Activated CD8-positive, alpha-beta memory T cell treated with anti-CD3 and anti-CD28 coated beads for 4 hours (primary cell): ENCODE data around the gene ARL2.
"Not testable (repeated sequence)": the region's sequence is repeated elsewhere in the genome, so short reads cannot be mapped to it uniquely, and the experiment has no call there.

Source experiments
- DNase-seq, 2 donors: peaks; one replicate each; pipeline ENCODE4 v3.0.0-alpha.2; 2020; ENCODE audit warnings: low read depth in 2 of 2

ARL2 gene

DNA sequence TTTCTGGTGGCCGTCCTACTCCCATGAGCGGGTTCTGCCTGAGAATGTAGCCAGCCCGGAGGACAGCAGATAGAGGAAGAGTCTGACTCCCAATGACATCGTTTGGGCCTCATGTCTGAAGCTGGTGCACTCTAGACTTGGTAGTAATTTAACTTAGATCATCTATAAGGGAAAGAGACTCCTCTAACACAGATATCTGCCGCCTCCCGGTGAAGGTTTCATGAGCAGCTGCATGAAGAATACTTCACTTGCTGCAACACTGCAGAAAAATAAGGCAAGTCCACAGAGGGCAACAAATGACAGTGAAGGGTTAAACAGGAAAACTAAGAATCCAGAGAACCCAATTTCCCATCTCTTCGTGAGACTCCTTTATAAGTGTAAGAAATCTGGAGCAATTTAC, 5.9 kb upstream of the ARL2 start:
- no peak for DNase-seq

GRCh38 chr11:65008873-65009272, 5.1 kb upstream of the ARL2 start:
- DNase-seq, result no peak

DNA sequence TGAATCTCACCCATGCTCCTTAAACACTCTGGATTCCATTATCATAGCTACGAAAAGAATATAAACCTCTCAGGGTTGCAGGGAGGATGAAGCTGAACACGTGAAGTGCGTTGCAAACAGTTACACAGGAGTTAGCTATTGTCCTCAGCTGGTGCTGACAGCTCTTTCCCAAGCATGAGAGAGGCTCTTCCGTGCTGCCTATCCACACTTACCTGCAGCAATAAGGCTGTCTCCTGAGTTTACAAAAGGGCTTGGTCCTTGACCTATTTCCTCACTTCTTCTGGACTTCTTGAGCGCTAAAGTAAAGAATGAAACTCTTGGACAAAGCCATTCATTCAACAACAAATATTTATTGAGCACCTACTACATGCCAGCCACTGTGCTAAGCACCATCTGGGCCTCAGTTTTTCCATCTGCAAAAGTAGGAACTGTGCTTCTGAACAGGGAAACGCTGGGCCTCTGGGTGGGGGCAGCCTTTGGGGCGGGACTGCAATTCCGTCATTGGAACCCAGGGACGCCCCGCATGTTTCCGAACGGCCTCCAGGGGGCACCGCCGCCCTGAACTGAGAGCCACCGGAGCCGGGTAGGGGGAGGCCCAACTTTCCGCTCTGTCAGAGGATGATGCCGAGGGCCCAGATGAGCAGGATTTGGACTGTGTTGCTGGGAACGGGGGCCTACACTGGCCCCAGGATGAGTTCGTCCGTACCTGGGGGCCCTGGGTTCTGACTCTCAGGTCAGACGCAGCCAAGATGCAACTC, 651 bp upstream of the ARL2 start:
- DNase-seq, result peak; percentile 81 to 84

DNA sequence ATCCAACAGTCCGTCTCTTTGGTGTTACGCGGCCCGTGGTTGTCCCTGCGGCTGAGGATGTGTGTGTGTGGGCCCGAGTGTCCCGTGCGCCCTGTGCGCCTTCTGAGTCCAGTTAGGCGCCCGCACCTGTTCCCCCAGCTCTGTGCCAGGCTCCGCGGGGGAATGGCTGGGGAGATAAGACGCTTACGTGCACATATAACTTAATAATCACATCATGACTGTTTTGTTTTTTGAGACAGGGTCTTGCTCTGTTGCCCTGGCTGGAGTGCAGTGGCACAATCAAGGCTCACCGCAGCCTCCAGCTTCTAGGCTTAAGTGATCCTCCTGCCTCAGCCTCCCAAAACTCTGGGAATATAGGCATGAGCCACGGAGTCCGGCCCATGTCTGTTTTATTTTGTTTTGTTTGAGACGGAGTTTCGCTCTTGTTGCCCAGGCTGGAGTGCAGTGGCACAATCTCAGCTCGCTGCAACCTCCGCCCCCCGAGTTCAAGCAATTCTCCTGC, 817 bp downstream of the ARL2 start:
- no peak for DNase-seq

DNA sequence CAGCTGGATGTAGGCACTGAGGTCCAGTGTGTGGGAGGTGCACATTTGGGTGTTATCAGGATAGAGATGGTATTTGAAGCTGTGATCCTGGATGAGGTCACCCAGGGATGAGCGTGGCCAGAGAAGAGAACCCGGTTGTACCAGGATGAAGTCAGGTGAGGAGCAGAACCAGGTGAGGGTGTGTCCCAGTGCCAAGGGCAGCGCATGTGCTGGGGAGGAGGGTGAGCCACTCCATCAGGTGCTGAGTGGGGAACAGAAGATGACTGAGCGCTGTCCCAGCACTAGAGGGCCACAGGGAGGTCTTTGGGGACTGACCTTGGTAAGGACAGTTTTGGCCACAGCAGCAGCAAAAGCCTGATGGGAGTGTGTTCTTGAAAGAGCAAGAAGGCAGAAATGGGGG, 2.7 kb downstream of the ARL2 start:
- DNase-seq, result no peak

DNA sequence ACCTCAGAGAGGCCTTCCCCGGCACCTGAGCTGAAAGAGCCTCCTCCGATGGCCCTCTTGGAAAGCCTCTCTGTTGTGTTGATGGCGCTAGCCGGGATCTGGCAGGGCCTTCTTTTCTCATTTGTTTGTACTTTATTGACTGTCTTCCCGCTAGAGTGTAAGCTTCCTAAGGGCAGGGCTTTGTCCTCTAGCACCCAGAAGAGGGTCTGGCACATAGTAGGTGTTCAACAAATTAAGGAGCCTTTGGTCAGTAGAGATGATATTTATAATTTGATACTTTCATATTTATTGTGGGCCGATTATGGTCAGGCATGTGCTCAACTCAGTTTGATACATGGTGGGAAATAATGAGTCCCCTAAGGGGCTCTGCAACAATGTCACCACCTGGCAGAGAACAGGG, 4.0 kb downstream of the ARL2 start:
- no peak for DNase-seq

DNA sequence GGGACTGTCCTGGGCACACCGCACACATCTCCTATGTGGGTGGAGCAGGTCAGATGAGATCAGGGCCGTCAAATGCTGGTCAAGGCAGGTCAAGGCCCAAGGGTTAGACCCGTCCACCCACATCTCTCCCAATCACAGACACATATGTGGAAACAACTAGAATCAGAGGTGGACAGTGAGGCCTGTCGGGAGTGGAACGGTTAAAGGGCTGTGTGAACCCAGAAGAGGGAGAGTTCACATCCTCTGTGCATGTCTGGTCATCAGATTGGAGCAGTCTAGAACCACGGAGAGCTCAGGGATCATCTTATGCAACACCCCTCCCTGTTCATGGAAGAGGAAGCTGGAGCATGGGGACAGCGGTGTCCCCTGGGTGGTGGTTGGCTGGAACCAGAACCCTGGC, 5.9 kb downstream of the ARL2 start:
- no peak for DNase-seq

DNA sequence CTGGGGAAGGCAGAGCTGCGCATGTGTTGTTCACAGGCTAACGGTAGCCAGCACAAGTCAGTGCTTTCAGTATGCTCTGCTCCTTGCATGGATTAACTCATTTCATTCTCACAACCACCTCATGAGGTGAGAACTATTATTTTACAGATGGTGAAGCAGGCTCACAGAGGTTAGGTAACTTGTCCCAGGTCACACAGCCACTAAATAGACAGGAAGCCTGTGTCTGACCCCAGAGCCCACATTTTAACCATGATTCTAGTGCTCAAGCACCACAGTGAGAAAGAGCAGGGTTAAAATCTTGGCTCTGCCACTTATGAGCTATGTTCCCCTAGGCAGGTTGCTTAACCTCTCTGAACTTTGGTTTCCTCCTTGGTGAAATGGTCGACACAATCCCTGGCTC, 7.0 kb downstream of the ARL2 start:
- DNase-seq, result no peak

GRCh38 chr11:65021509-65021908, 7.5 kb downstream of the ARL2 start:
- no peak for DNase-seq

DNA sequence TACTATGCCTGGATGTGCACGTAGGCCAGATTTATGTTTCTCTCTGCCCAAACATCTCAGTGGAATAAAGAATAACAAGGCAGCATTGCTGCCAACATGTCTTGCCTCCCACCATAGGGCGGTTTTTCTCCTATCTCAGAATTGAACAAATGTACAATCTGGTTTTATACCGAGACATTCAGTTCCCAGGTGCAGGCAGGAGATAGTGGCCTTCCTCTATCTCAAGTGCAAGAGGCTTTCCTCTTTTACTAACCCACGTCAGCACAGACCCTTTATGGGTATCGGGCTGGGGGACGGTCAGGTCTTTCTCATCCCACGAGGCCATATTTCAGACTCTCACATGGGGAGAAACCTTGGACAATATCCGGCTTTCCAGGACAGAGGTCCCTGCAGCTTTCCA, 9.5 kb downstream of the ARL2 start:
- DNase-seq, result not testable (repeated sequence)

DNA sequence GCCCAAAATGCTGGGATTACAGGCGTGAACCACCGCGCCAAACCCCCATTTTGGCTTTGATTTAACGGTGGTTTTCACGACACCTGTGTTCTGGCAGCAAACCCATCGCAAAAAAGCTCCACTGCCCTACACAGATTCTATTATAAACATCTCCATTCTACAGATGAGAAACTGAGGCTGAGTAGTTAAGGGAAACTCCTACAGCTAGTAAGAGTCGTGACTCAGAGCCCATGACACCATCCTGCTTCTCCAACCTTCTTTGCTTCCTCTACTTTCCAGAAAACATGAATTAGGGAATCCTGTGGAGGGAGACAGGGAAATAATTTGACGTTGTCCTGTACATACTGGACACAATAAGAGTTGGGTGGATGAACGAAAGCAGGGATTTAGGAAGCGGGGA, 12.8 kb downstream of the ARL2 start:
- DNase-seq, result no peak

DNA sequence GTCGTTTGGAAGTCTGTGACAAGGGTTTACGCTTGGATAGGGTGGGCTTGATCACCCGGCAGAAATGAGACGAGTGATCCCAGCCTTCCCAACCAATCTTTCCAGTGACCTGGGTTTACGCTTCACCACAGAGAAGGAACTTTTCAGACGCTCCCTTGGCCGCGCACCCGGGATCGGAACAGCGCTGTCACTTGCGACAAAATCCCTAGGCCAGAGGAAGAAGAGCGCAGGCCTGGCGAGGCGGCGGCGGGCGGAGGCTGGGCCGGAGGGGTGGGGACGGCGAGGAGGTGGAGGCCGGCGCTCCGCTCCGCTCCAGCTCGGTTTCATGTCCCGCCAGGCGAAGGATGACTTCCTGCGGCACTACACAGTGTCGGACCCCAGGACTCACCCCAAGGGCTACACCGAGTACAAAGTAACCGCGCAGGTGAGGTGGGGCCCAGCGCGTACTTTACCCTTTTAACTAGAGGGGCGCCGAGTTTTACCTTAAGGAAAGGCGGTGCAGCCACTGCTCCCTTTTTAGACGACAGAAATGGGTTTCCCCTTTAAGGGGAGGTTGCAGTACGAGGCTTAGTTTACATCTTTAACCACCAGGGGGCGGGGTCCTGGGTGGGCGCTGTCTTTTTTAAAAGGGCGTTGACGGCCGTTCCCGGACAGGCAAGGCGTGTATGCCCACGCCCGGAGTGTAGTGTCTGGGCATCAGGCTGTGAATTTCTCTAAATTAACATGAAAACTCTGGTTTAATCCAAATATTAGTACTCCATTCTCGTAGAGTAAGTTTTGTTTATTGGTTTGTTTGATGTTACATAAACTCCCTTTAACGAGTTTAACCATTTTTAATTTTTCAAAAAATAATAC, 13.5 kb downstream of the ARL2 start, which contains the start of gene SNX15:
TSS of gene SNX15 (plus strand) at position 227 of the 855 bp plus-strand sequence. CDS start at position 326, 99 bp downstream.
- DNase-seq, result peak; percentile 81 to 86

GRCh38 chr11:65032216-65032615, 18.3 kb downstream of the ARL2 start:
- no peak for DNase-seq

- no peak for DNase-seq
These were observed 20.5 kb downstream of the ARL2 start for GRCh38 chr11:65034423-65034822.

GRCh38 chr11:65035579-65035978, 21.6 kb downstream of the ARL2 start:
- DNase-seq, result no peak

DNA sequence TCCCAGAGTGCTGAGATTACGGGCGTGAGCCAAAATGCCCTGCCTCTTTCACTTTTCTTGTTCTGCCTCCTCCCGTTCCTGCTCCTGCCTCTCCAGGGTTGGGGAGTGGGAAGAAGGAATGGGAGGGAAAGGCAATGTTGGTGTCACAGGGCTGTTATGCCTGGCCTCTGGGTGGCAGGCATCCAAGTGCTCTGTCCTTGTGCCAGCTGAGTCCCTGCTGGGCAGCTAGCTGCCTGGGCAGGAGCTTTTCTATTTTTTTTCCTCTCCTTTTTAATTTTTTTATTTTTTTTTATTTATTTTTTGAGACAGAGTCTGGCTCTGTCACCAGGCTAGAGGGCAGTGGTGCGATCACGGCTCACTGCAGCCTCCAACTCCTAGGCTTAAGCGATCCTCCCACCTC, 23.0 kb downstream of the ARL2 start:
- no peak for DNase-seq

DNA sequence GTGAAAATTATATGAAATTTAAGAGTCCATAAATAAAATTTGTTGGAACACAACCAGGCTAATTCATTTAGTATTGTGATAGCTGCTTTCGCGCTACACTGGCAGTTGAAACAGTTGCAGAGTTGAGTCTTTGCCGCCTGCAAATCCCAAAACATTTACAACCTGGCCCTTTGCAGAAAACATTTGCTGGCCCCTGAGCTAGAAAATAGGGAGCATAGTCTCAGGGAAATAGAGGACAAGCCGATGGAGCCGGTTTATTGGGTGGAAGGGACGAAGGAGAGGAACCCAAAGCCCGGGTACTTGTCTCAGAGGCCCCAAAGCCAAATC, 26.5 kb downstream of the ARL2 start:
- DNase-seq, result no peak

- peak; percentile 64 to 69 for DNase-seq
These were observed 27.1 kb downstream of the ARL2 start, which contains the start of gene SAC3D1 for GRCh38 chr11:65040847-65041622. SAC3D1 (plus strand) TSS chr11:65041210; CDS start chr11:65041293, 83 bp downstream.

- DNase-seq, result no peak
These were observed 28.9 kb downstream of the ARL2 start for GRCh38 chr11:65042891-65043290.

GRCh38 chr11:65043881-65044501, 30.0 kb downstream of the ARL2 start:
- DNase-seq, result no peak

DNA sequence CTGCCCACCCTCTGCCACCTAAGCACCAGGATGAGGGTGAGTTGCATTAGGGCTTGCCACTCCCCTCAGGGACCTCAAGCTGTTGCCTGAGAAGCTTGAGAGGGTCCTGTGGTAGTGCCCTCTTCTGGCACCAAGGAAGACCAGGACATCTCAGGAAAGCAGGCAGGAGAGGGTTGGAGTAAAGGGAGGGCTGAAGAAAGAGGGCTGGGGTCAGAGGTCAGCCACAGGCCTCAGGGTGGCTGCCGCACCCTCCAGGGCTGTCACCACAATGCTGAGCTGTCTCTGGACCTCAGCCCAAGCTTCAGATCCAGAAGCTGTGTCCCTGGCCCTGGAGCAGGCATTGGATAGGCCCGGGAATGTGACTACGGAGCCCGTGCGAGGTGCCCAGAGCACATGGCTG, 31.1 kb downstream of the ARL2 start:
- no peak for DNase-seq

GRCh38 chr11:65045728-65046127, 31.8 kb downstream of the ARL2 start:
- DNase-seq, result no peak
